Cardiac muscle cell (in vitro differentiated cells and primary cell): ENCODE data around the gene SECISBP2. TPM values are rescaled to one million over a fixed set of nuclear protein-coding genes. Genes with fewer than 3 reads are reported as not detected.

Experiments used
- DNase-seq, 2 donors: peaks; one replicate each; pipeline versions ENCODE4 v3.0.0 to v3.0.0-alpha.2; 2010 to 2017; ENCODE audit warnings: low read depth in 1 of 2, low spot score in 1 of 2
- H3K27ac ChIP-seq: fragments of 200-600 bp; sonication (generic); 2 replicates; pipeline ENCODE4 v1.5.1; 2016
- H3K27me3 ChIP-seq: fragments of 200-600 bp; sonication (generic); 2 replicates; pipeline ENCODE4 v1.6.0; 2016; ENCODE audit warnings: control low read depth
- H3K36me3 ChIP-seq: fragments of 200-600 bp; sonication (generic); 2 replicates; pipeline ENCODE4 v1.5.1; 2016; ENCODE audit warnings: control low read depth
- H3K4me1 ChIP-seq: fragments of 200-600 bp; sonication (generic); 2 replicates; pipeline ENCODE4 v1.8.1; 2017; ENCODE audit warnings: low read depth, mild to moderate bottlenecking, mixed run types
- H3K4me3 ChIP-seq: fragments of 200-600 bp; sonication (generic); 2 replicates; pipeline ENCODE4 v1.5.1; 2016; ENCODE audit warnings: mild to moderate bottlenecking
- H3K9me3 ChIP-seq: fragments of 200-600 bp; sonication (generic); 2 replicates; pipeline ENCODE4 v1.5.1; 2017; ENCODE audit warnings: low read depth, mild to moderate bottlenecking, control low read depth
- CTCF ChIP-seq: IDR thresholded peaks from 2 replicates; pipeline ENCODE4 v1.5.1; 2012; ENCODE audit warnings: low read depth, mild to moderate bottlenecking, low read length
- polyA plus RNA-seq: library from polyadenylated mRNA; unstranded; fragments of >200 nt; fragmentation: Nextera tagmentation; extraction: Ambion mirVana; gene quantifications from 2 replicates; pipeline ENCODE4 v1.2.1, GENCODE V29; 2016
- total RNA-seq: library from RNA; depleted of rRNA; stranded (reverse); fragments of >200 nt; gene quantifications from 2 replicates; pipeline ENCODE4 v1.2.3, GENCODE V29; 2016

The SECISBP2 gene
- total and polyA plus RNA-seq, 2 experiments from 2014 or later: 20.4 to 20.5 TPM

- Histone ChIP-seq H3K4me3 (no peak overlapping the region), H3K36me3 (peaks cover 31% of the 10 kb centered on the region), H3K9me3 (no peaks in the 10 kb centered on the region), H3K4me1 (no peaks in the 10 kb centered on the region), H3K27ac (no peak overlapping the region), H3K27me3 (no peaks in the 10 kb centered on the region)
- TF ChIP-seq CTCF: no peak
- DNase-seq: no peak
Observed at GRCh38 chr9:89387197-89387849, 69.0 kb downstream of the SECISBP2 start.

DNA sequence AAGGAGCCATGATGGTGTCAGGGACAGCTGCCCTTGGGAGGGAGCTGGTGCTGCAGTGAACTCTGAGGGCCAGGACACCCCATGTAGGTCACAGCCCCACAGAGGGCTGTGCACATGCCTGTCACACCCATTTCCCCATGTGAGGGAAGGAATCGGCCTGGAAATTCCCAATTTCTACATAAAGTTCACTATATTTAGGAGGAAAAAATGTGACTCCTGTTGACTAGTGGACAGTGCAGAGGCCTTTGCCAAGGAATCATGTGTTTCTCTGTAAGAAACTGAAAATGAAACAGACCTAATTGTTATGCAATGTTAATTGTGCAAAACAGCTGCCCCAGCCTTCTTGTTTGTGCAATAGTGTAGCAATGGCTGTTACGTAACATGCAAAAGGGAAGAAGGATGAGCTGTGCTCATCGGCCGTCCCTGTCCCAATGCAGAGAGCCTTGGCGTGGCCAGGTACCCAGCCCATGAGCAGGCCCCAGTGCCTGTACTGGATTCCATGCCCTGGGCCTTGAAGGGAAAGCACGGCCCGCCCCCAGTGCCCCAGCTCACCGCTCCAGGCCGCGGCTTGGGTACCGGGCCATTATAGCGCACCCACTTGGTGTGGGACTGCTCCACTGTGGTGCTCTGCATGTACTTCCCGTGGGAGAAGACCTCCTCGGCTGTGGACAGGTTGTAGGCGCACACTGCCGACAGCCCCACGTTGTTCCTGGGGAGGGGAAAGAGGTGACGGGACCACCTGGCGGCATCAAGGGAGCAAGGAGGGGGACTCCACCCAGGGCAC, 70.0 kb downstream of the SECISBP2 start:
- no peaks in the 10 kb centered on the region for H3K4me1 ChIP-seq
- H3K4me3 ChIP-seq: no peak overlapping the region
- H3K36me3 ChIP-seq: peaks cover 33% of the 10 kb centered on the region
- H3K27me3 ChIP-seq: no peaks in the 10 kb centered on the region
- no peak for TF ChIP-seq CTCF
- peak in 1 of 2 donors; percentile 93 for DNase-seq
- no peak overlapping the region for H3K27ac ChIP-seq
- H3K9me3 ChIP-seq: no peaks in the 10 kb centered on the region

- H3K36me3 ChIP-seq: peaks cover 33% of the 10 kb centered on the region
- H3K4me1 ChIP-seq: no peaks in the 10 kb centered on the region
- H3K27me3 ChIP-seq: no peaks in the 10 kb centered on the region
- no peaks in the 10 kb centered on the region for H3K9me3 ChIP-seq
- H3K4me3 ChIP-seq: no peak overlapping the region
- DNase-seq: no peak
- no peak for TF ChIP-seq CTCF
- no peak overlapping the region for H3K27ac ChIP-seq
Observed at GRCh38 chr9:89388868-89389177, 70.5 kb downstream of the SECISBP2 start.

- TF ChIP-seq CTCF: no peak
- Histone ChIP-seq H3K27ac (no peak overlapping the region), H3K4me1 (no peaks in the 10 kb centered on the region), H3K9me3 (no peaks in the 10 kb centered on the region), H3K27me3 (no peaks in the 10 kb centered on the region), H3K36me3 (peaks cover 33% of the 10 kb centered on the region), H3K4me3 (no peak overlapping the region)
- no peak for DNase-seq
Observed at GRCh38 chr9:89390068-89390555, 71.8 kb downstream of the SECISBP2 start.

- no peak overlapping the region for H3K27ac ChIP-seq
- TF ChIP-seq CTCF: no peak
- no peaks in the 10 kb centered on the region for H3K9me3 ChIP-seq
- no peak for DNase-seq
- no peaks in the 10 kb centered on the region for H3K4me1 ChIP-seq
- no peaks in the 10 kb centered on the region for H3K27me3 ChIP-seq
- peaks cover 33% of the 10 kb centered on the region for H3K36me3 ChIP-seq
- H3K4me3 ChIP-seq: no peak overlapping the region
Observed at GRCh38 chr9:89390578-89391116, 72.3 kb downstream of the SECISBP2 start.
